HG02678 (cell line): ENCODE results near the gene CLCNKA.

ENCODE experiments used
- ATAC-seq: cut with Tn5 transposase; IDR thresholded peaks from one replicate; pipeline ENCODE4 v1.9.1; 2021; ENCODE audit warnings: mild to moderate bottlenecking, moderate library complexity; ENCODE audit not compliant: unreplicated experiment

CLCNKA gene

GRCh38 chr1:16076031-16076864 lies 54.4 kb downstream of the CLCNKA start:
- ATAC-seq: no peak

- no peak for ATAC-seq
Measured at GRCh38 chr1:16076865-16077238, 55.0 kb downstream of the CLCNKA start.

- ATAC-seq: no peak
Measured at GRCh38 chr1:16077406-16078245, 55.8 kb downstream of the CLCNKA start.

- ATAC-seq: no peak
Measured at GRCh38 chr1:16078925-16079656, 57.3 kb downstream of the CLCNKA start.

- ATAC-seq: no peak
Measured at GRCh38 chr1:16080422-16081150, 58.8 kb downstream of the CLCNKA start.

- ATAC-seq: no peak
Measured at GRCh38 chr1:16081636-16082035, 59.8 kb downstream of the CLCNKA start.

GRCh38 chr1:16082283-16083038 lies 60.6 kb downstream of the CLCNKA start:
- ATAC-seq: no peak

GRCh38 chr1:16083486-16083885 lies 61.6 kb downstream of the CLCNKA start:
- no peak for ATAC-seq
